ENCODE data around the gene TACC2. TPM values are rescaled to one million over a fixed set of nuclear protein-coding genes. Genes with fewer than 3 reads are reported as not detected.
"Not testable (repeated sequence)": the region's sequence is repeated elsewhere in the genome, so short reads cannot be mapped to it uniquely, and the experiment has no call there.

TACC2 gene
- polyA plus RNA-seq, 4 donors: 40.9 to 55.4 (median 45.8) TPM

DNA sequence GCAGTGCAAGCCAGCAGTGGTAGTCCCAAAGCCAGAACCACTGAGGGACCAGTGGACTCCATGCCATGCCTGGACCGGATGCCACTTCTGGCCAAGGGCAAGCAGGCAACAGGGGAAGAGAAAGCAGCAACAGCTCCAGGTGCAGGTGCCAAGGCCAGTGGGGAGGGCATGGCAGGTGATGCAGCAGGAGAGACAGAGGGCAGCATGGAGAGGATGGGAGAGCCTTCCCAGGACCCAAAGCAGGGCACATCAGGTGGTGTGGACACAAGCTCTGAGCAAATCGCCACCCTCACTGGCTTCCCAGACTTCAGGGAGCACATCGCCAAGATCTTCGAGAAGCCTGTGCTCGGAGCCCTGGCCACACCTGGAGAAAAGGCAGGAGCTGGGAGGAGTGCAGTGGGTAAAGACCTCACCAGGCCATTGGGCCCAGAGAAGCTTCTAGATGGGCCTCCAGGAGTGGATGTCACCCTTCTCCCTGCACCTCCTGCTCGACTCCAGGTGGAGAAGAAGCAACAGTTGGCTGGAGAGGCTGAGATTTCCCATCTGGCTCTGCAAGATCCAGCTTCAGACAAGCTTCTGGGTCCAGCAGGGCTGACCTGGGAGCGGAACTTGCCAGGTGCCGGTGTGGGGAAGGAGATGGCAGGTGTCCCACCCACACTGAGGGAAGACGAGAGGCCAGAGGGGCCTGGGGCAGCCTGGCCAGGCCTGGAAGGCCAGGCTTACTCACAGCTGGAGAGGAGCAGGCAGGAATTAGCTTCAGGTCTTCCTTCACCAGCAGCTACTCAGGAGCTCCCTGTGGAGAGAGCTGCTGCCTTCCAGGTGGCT lies 97.7 kb downstream of the TACC2 start:
- no peak for DNase-seq (ENCODE audit: low read depth in 4 of 4, low spot score in 3 of 4)

DNA sequence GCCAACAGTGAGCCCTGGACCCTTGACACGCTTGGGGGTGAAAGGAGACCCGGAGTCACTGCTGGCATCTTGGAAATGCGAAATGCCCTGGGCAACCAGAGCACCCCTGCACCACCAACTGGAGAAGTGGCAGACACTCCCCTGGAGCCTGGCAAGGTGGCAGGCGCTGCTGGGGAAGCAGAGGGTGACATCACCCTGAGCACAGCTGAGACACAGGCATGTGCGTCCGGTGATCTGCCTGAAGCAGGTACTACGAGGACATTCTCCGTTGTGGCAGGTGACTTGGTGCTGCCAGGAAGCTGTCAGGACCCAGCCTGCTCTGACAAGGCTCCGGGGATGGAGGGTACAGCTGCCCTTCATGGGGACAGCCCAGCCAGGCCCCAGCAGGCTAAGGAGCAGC lies 98.5 kb downstream of the TACC2 start:
- no peak for DNase-seq (ENCODE audit: low read depth in 4 of 4, low spot score in 3 of 4)

DNA sequence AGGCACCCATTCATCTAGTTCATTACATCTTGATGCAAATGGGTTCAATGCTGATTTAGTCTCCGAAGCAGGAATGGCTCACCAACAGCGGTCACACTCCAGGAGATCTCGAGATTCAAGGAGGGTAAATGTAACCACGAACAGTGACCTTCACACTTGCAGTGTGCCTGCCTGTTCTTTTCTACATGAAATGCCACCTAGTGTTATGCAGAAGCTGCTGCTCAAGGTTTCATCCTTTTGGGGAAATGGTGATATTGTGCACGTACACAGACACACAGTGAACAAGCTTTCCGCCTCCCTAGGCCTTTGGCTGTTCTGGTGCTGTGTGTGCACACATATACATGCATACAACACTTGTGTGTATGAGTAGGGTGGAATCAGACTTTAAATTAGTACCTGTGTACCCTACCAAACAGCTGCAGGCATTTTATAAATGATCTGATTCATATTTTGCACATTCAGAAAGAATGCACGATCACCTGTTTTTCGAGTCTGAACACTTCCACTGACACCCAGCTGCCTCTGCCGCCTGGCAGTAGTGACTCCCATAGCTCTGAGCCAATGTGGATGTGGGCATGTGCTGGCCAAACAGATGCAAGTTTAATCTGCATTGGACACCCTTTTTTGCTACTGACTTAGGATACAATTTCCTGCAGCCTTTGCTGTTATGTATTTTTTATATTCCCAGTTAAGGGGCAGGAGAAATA lies 100.5 kb downstream of the TACC2 start:
- no peak for DNase-seq (ENCODE audit: low read depth in 4 of 4, low spot score in 3 of 4)

DNA sequence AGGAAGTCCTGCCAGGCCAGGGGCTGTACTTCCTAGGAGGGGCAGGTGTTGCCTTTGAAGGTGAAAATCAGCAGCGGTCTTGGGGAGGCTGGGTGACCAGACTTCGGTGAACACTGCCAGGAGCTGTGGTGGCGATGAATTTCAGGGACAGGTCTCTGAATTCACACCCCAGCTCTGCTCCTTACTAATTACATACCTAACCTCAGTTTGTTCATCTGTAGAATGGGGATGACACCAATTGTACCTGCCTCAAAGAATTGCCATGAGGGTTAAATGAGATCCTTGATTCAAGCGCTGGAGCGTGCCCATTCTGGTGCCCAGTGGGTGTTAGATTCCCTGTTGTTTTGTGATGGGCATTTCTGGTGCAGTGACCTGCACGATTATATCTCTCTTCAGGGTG lies 102.8 kb downstream of the TACC2 start:
- no peak for DNase-seq (ENCODE audit: low read depth in 4 of 4, low spot score in 3 of 4)

DNA sequence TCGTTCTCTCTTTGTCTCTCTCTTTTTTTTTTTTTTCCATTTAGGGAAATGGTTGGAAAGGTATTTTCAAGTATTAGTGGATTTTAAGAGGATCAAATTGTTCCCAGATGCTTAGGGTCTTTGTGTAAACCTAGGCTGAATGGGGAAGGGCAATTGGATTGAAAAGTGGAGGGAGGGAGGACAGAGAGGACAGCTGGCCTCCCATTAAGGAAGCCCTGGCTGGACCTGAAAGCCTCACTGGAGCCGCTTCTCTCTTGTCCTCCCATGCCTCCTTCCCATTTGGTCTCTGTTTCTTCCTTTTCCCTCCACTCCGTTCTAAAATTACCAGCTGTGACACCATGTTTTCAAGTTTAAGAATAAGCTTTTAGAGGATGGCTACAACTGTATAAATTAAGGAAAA lies 104.1 kb downstream of the TACC2 start:
- no peak for DNase-seq (ENCODE audit: low read depth in 4 of 4, low spot score in 3 of 4)

DNA sequence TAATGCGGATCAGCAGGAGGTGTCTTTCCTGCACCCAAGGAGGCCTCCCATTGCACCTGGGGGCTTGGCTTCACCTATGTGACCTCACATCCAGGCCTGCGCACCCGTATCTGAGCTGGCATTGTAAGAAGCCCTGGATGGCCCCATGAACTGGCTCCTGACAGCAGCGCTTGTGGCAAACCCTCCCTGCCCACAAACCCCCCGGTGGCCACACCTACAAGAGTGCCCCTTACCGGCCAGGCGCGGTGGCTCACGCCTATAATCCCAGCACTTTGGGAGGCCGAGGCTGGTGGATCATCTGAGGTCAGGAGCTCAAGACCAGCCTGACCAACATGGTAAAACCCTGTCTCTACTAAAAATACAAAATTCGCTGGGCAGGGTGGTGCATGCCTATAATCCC lies 107.2 kb downstream of the TACC2 start:
- DNase-seq (ENCODE audit: low read depth in 4 of 4, low spot score in 3 of 4): not testable (repeated sequence)

DNA sequence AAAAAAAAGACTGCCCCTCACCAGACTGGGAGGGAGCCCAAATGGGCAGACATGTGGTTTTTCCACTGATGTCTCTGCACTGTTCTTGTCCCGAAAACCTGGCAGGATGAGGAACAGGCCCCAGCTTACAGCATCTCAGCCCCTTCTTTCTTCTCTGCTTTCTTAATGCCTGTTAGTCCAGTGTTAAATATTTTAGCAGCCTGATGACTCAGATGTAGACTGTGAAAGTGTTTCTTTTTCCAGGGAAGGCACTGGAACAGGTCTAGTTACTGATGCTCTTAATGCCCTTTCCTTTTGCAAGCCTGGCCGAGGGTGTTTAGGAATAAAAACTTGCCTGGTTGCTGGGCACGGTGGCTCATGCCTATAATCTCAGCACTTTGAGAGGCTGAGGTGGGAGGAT lies 107.7 kb downstream of the TACC2 start:
- no peak for DNase-seq (ENCODE audit: low read depth in 4 of 4, low spot score in 3 of 4)

DNA sequence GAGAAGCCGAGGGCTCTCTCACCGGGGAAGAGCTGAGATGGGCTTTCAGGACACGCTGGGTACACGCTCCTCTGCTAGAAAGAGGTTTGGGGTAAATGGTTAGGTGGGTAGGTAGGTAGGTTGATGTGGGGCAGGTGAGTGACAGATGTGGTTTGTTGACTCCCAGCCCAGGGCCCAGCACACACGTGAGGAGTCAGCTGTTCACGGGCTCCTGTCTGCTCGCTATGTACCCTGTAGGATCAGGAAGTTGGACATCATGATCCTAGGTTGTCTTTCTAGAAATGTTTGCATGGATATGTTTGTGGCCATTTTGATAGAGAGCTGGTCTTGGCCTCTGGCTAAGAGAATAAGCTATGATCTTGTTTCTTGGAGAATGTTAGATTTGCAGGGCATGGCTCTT lies 109.0 kb downstream of the TACC2 start:
- no peak for DNase-seq (ENCODE audit: low read depth in 4 of 4, low spot score in 3 of 4)

DNA sequence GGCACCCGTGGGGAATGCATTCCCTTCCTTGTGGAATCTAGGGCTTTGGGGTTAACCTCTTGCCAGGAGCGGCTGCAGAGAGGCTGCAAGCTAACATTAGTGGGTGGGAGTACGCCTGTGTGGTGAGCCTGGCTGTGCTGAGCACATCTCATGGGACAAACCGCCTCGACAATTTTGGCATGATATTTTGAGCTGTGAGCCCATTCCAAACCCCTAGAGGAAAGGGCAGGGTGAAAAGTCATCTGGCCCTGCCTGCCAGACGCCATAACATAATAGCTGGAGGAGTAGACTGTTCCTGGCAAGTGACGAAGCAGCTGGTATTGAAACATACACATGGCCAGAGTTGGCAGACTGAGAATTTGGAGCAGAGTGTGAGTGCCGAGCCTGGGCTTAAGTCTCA lies 110.0 kb downstream of the TACC2 start:
- DNase-seq (ENCODE audit: low read depth in 4 of 4, low spot score in 3 of 4): no peak

DNA sequence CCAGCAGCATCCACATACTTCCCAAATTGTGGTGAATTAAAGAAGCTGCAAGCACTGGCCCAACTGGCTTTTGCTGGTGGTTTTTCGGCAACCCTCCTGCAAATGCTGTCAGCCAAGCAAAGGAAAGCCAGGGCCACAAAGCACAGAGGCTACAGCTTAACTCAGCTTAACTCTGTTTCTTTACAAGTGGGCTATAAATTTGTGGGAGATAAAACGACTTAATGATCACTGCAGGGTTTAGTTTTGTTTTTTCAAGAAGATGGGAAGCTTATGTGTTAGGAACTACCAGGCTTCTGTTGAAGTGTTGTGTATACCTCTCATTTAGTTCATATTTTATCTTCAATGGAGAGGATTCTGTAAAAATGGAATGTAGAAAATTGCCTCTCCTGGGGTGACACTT lies 110.6 kb downstream of the TACC2 start:
- no peak for DNase-seq (ENCODE audit: low read depth in 4 of 4, low spot score in 3 of 4)

DNA sequence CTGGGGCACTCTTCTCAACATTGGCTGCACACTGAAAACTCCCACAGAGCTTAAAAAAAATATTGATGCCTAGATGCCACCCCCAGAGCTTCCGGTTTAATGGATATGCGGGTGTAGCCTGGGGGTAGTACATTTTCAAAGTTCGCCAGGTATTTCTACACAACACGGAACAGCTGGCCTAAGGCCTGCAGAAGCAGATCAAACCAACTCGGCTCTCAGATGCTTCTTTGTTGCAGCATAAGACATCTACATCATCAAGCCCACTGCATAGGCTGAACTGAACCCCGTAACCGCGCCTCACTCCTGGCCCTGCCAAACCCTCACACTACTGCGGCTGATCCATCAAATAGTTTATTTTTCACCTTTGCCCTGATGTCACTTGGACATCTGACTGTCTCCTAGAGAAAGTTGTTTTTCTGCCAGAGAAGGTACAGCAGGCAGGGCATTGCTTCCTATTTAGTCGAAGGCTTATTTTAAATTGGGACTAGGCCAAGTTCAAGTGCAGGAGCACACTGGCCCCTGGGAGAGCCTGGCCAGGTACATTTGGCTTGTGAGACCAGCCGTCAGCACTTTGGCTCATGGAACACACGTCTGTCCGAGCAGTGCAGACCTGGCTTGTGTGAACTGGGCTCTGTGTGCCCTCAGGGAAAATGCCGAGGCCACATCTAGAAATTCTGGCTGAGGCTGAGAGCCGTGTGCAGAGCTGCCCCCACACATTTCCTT lies 113.3 kb downstream of the TACC2 start:
- DNase-seq (ENCODE audit: low read depth in 4 of 4, low spot score in 3 of 4): no peak

DNA sequence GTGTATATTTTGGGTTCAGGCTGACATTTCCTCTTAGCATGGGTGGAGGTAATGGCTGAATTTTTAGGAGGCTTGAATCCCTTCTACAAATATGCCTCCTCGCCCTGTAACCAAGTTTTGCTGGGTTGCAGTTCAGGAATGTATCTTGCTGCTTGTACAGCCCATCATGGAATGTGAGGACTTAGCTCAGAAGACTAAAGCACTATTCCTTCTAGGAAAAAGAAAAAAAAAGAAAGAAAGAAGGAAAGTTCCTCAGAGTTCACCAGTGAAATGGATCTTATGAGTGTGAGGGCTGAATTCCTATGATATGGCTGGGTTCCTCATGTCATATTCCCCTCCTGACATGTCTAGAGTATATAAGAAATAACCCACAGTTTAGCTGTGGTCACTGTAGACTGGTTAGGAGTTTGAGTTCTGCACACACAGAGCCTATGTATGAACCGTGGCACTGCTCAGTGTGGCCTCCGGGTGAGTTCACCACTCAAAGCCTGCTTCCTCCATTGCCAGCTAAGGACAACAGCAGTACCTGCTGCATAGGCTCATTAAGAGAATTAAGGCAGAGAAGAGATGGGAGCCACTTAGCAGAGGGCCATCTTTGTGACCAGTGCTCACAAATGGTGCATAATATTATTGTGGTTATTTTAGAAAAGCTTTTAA lies 114.0 kb downstream of the TACC2 start:
- DNase-seq (ENCODE audit: low read depth in 4 of 4, low spot score in 3 of 4): no peak

DNA sequence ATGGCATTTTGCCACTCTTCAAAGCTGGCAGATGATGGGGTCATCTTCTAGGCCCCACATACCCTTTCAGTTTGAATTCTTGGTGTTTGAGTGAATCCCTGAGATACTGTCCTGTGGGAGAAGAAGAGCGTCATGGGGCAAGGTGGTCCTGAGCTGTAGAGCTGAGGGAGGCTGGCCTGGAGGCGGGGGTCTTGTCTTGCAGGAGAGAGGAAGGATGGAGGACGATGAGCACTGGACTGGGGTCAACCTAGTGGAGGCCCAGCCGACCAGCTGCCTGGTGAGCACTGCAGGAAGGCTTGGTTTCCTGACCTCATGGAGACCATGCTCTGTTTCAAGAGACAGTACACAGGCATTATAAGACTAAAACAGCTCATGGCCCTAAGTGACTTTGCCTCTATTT lies 114.6 kb downstream of the TACC2 start:
- no peak for DNase-seq (ENCODE audit: low read depth in 4 of 4, low spot score in 3 of 4)

DNA sequence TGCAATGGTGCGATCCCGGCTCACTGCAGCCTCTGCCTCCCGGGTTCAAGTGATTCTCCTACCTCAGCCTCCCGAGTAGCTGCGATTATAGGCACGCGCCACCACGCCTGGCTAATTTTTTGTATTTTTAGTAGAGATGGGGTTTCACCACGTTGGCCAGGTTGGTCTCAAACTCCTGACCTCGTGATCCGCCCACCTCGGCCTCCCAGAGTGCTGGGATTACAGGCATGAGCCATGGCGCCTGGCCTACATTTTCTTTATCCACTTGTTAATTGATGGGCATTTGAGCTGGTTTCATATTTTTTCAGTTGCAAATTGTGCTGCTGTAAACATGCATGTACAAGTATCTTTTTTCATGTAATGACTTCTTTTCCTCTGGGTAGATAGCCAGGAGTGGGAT lies 119.8 kb downstream of the TACC2 start:
- not testable (repeated sequence) for DNase-seq (ENCODE audit: low read depth in 4 of 4, low spot score in 3 of 4)

DNA sequence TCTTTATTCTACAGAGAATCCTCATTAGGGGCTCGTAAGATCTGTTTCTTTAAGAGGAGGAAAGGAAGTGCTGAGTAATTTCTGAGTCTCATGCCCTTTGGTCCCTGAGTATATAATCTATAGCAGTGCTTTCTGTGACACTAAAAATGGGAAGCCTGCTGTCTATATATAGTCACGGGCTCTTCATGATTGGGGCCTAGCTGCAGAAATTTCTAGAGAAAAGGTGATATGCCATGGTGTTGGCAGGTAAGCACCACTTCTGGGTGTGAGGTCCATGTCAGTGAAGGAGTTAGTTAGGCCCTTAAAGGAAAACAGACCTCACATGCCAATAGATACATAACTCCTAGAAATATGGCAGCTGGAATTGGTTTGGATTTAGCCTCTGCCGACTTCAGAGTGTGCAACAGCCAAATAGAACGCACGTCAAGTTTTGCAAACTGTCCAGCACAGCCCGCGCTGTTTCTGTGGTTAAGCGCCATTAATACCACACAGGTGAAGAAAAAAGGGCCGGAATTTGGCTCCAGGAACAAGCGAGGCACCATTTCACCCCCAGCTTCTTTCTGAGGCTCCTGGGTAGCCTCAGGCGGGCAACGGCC lies 123.2 kb downstream of the TACC2 start:
- peak in 1 of 4 donors; percentile 23 for DNase-seq (ENCODE audit: low read depth in 4 of 4, low spot score in 3 of 4)

DNA sequence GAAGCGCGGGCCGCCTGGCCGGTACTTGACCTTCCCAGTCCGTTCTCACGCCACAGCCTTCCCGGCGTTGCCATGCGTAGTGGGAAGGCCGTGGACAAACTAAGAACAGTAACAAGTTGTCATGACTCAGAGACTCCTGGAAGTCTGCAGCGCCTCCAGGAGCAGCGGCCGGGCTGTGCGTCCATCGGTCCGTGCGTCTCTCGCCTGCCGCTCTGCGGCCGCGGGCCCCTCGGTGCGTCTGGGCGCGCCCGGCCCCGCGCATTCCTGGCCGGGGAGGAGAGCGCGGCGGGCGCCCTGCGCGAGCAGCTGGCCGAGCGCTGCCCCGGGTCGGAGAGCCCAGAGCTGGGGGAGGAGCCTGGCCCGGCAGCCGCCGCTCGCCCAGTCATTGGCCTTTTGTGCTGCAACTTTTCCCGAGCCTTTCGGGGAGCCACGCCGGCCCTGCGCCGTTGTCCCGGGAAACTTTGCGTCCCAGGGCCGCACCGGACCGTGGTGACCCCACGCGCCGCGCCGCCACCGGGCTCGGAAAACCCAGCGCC lies 123.7 kb downstream of the TACC2 start:
- peak; percentile 65 to 68 (median 66) for DNase-seq (ENCODE audit: low read depth in 4 of 4, low spot score in 3 of 4)

DNA sequence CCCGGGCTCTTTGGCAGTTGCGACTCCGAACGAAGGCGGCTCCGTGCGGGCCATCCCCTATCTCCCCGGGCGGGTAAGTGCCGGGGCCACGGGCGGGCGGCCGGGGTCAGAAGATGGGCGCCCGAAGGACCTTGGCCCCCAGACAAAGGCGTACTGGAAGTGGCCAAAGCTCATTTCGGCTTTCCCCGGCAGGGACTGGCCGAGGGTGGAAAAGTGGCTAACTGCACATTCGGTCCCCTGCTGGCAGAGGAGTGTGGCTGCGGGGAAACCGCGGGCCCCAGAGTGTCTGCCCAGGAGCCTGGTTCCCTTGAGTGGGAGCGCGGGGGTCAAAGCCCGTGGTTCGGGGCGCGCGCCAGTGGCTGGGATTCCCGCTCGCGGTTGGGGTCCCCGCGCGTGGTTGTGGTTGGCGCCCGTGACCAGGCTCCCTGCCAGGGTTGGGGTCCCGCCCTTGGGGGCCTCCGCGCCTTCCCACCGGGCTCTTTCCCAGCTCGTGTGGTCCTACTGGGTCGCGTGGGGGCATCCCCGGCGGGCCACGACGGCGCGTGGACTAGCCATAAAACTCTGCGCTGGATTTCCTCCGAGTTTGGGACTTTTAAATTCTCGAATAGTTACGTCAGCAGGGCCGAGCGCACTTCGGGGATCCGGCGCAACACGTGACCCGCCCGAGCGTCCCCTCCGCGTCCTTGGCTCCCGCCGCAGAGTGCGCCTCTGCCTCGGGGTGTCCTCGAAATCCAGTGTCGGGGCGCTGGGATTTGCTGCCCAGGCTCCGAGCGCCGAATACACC lies 124.4 kb downstream of the TACC2 start:
- DNase-seq (ENCODE audit: low read depth in 4 of 4, low spot score in 3 of 4): peak in 1 of 4 donors; percentile 61

DNA sequence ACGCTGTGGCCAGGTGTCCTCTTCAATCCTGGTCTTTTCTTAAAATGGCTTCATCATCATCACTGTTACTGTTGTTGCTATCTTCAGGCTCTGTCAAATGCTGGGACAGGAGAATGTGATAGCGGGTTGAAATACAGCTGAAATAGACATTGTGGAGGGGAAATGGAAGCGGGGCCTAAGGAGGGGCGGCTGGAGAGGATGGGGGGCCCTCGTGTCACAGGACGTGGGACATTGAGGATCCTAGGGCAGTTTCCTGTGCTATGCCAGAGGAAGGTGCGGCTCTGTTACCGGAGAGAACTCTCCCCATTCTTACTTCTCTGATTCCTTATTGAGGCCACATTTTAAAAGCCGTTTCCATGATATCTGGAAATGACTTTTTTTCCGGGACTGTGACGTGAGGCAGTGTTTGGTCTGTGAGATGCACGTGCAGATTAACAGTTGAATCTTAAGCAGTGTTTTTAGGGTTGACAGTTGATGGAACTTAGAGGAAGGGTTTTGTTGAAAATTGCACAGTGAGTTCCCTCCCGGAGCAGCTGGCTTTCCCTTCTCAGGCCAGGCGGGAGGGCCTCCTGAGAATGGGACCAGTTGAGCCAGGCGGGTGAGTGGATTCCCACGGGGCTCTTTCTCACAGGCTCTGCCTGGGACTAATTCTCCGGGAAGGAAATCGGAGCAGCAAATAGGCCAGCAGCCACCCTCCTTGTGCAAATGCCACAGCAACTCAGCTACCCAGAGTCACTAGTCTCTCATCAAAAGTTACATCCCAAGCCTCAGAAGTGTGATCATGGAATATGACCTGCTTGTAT lies 125.2 kb downstream of the TACC2 start:
- no peak for DNase-seq (ENCODE audit: low read depth in 4 of 4, low spot score in 3 of 4)

DNA sequence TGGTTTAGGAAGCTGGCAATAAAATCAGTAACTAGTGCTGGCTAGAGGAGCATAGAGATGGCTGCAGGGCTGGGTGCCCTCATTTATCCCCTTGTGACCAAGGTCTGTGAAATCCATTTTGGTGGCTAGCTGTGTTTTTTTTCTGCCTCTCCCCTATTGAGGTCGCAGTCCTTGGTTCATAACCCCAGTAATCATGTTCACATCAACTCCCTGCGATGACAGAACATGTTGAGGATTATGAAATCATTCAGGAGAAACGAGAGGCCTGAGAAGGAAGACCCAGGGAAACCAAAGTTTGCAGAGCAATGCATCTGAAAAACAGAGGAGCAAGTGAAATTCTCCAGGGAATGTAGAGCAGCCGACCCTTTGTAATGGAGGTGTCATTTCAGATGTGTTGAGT lies 126.9 kb downstream of the TACC2 start:
- no peak for DNase-seq (ENCODE audit: low read depth in 4 of 4, low spot score in 3 of 4)
